H1 (cell line): ENCODE results near the gene URM1. TPM values are rescaled to one million over a fixed set of nuclear protein-coding genes. Genes with fewer than 3 reads are reported as not detected.

ENCODE experiments used
- CTCF ChIA-PET: fragments of 300-600 bp; sonication (Branson Sonifier 250); formaldehyde crosslinking; loops from one replicate; lab custom pipeline; 2021; ENCODE audit not compliant: partially characterized antibody; lab: Charles Lee
- POLR2A ChIA-PET: fragments of 300-600 bp; sonication (Branson Sonifier 250); formaldehyde crosslinking; loops from one replicate; lab custom pipeline; 2021; ENCODE audit warnings: inconsistent platforms; ENCODE audit not compliant: partially characterized antibody; lab: Charles Lee
- DNase-seq, 2 experiments: peaks; one replicate each; pipeline versions ENCODE4 v3.0.0 to v3.0.0-alpha.2; 2010 to 2022; ENCODE audit warnings: low spot score in 2 of 2, low read depth in 1 of 2, mixed read lengths in 1 of 2
- FAIRE-seq: peaks from 2 replicates; lab custom pipeline; 2011; peaks lifted over from hg19 to GRCh38; lab: Jason Lieb, UNC
- H2AFZ ChIP-seq: 2 replicates; pipeline ENCODE4 v1.8.1; 2012; ENCODE audit warnings: low read length, inconsistent platforms
- H2AK5ac ChIP-seq: 2 replicates; pipeline ENCODE4 v1.6.1; 2013; ENCODE audit warnings: low read depth, low read length
- H2BK120ac ChIP-seq: replicated peaks from 2 replicates; pipeline ENCODE3; 2013; ENCODE audit warnings: low read depth, low read length, inconsistent platforms
- H2BK12ac ChIP-seq: 2 replicates; pipeline ENCODE4 v1.6.1; 2013; ENCODE audit warnings: low read depth, low read length
- H2BK15ac ChIP-seq: 2 replicates; pipeline ENCODE4 v1.6.1; 2013; ENCODE audit warnings: low read length
- H2BK20ac ChIP-seq: 2 replicates; pipeline ENCODE4 v1.6.1; 2013; ENCODE audit warnings: low read length
- H2BK5ac ChIP-seq: 2 replicates; pipeline ENCODE4 v1.6.1; 2013; ENCODE audit warnings: low read depth, low read length
- H3K14ac ChIP-seq: 2 replicates; pipeline ENCODE4 v1.6.1; 2013; ENCODE audit warnings: inconsistent platforms; ENCODE audit not compliant: insufficient read length
- H3K18ac ChIP-seq: 2 replicates; pipeline ENCODE4 v1.6.1; 2013; ENCODE audit warnings: low read length; ENCODE audit errors: extremely low read depth
- H3K23ac ChIP-seq: 2 replicates; pipeline ENCODE4 v1.6.1; 2013; ENCODE audit warnings: inconsistent platforms; ENCODE audit not compliant: insufficient read length
- H3K23me2 ChIP-seq: 2 replicates; pipeline ENCODE4 v1.6.1; 2013; ENCODE audit warnings: low read depth, low read length
- H3K27ac ChIP-seq: 2 replicates; pipeline ENCODE4 v1.6.1; 2011; ENCODE audit warnings: low read depth, low read length, inconsistent platforms
- H3K27me3 ChIP-seq, 4 experiments: replicated peaks in 1 of 4; 1 replicate in 1 of 4; 2 replicates in 3 of 4; pipeline versions ENCODE4 v1.6.1 to v1.8.1; 2011 to 2013; ENCODE audit warnings: low read length in 3 of 4, mild to moderate bottlenecking in 3 of 4, inconsistent platforms in 2 of 4, mixed read lengths in 2 of 4, moderate library complexity in 1 of 4; ENCODE audit not compliant: control insufficient read depth in 3 of 4, insufficient read depth in 3 of 4; ENCODE audit errors: extremely low read depth in 1 of 4
- H3K36me3 ChIP-seq, 4 experiments: 2 replicates each; pipeline versions ENCODE4 v1.6.1 to v1.8.1; 2011 to 2013; ENCODE audit warnings: mild to moderate bottlenecking in 4 of 4, low read length in 3 of 4, moderate library complexity in 2 of 4, control low read depth in 1 of 4, inconsistent platforms in 1 of 4; ENCODE audit not compliant: insufficient read depth in 4 of 4, control insufficient read depth in 2 of 4
- H3K4ac ChIP-seq: replicated peaks from 2 replicates; pipeline ENCODE3; 2013; ENCODE audit warnings: low read length, low read depth, mixed read lengths, inconsistent platforms; ENCODE audit not compliant: insufficient read length
- H3K4me1 ChIP-seq, 4 experiments: replicated peaks in 1 of 4; 1 replicate in 1 of 4; 2 replicates in 3 of 4; pipeline versions ENCODE4 v1.6.1 to v1.8.1; 2011 to 2013; ENCODE audit warnings: low read length in 3 of 4, inconsistent platforms in 2 of 4, mixed read lengths in 1 of 4; ENCODE audit not compliant: insufficient read depth in 4 of 4, control insufficient read depth in 3 of 4
- H3K4me2 ChIP-seq, 2 experiments: 2 replicates each; pipeline versions ENCODE4 v1.6.1 to v1.8.1; 2011 to 2013; ENCODE audit warnings: low read depth in 2 of 2, low read length in 2 of 2, control low read depth in 1 of 2, inconsistent platforms in 1 of 2, mild to moderate bottlenecking in 1 of 2; ENCODE audit not compliant: insufficient read depth in 1 of 2
- H3K4me3 ChIP-seq, 4 experiments: fragments of 200-600, 300-600 bp in 1 of 4; sonication (generic), shearing (Covaris generic), sonication (Bioruptor Twin) in 1 of 4; 2 replicates each; pipeline versions ENCODE4 v1.5.1 to v1.8.1; 2011 to 2016; ENCODE audit warnings: low read length in 4 of 4, low read depth in 3 of 4, control low read depth in 2 of 4, inconsistent platforms in 2 of 4, mild to moderate bottlenecking in 2 of 4, mixed read lengths in 1 of 4, moderate library complexity in 1 of 4; ENCODE audit not compliant: insufficient read depth in 2 of 4; ENCODE audit errors: extremely low read depth in 1 of 4
- H3K56ac ChIP-seq: replicated peaks from 2 replicates; pipeline ENCODE3; 2013; ENCODE audit warnings: low read depth, mild to moderate bottlenecking, mixed read lengths, low read length, inconsistent platforms; ENCODE audit not compliant: insufficient read length
- H3K79me1 ChIP-seq: 2 replicates; pipeline ENCODE4 v1.6.1; 2013; ENCODE audit warnings: low read depth, low read length, control low read depth
- H3K79me2 ChIP-seq, 2 experiments: 2 replicates each; pipeline versions ENCODE4 v1.6.1 to v1.8.1; 2012 to 2013; ENCODE audit warnings: low read length in 2 of 2, mild to moderate bottlenecking in 2 of 2, inconsistent platforms in 1 of 2; ENCODE audit not compliant: insufficient read depth in 2 of 2, control insufficient read depth in 1 of 2
- H3K9ac ChIP-seq, 4 experiments: replicated peaks in 1 of 4; 1 replicate in 1 of 4; 2 replicates in 3 of 4; pipeline versions ENCODE4 v1.6.1 to v1.8.1; 2011 to 2013; ENCODE audit warnings: low read depth in 3 of 4, low read length in 3 of 4, control low read depth in 2 of 4, mild to moderate bottlenecking in 2 of 4, moderate library complexity in 2 of 4, inconsistent platforms in 1 of 4; ENCODE audit errors: extremely low read depth in 1 of 4
- H3K9me3 ChIP-seq, 2 experiments: 2 replicates each; pipeline versions ENCODE4 v1.6.1 to v1.8.1; 2012 to 2013; ENCODE audit warnings: mild to moderate bottlenecking in 2 of 2, moderate library complexity in 2 of 2, control low read depth in 1 of 2, inconsistent platforms in 1 of 2, low read depth in 1 of 2, low read length in 1 of 2, mixed read lengths in 1 of 2; ENCODE audit not compliant: insufficient read depth in 2 of 2
- H4K20me1 ChIP-seq, 2 experiments: replicated peaks in 1 of 2; 2 replicates each; pipeline versions ENCODE3 to v1.8.1; 2011 to 2013; ENCODE audit warnings: inconsistent platforms in 2 of 2, low read length in 2 of 2, mild to moderate bottlenecking in 1 of 2; ENCODE audit not compliant: insufficient read depth in 2 of 2, control insufficient read depth in 1 of 2
- H4K5ac ChIP-seq: 2 replicates; pipeline ENCODE4 v1.6.1; 2013; ENCODE audit warnings: low read length, low read depth, mixed read lengths, inconsistent platforms; ENCODE audit not compliant: insufficient read length
- H4K8ac ChIP-seq: 2 replicates; pipeline ENCODE4 v1.8.0; 2013; ENCODE audit warnings: mild to moderate bottlenecking, moderate library complexity, low read length, inconsistent platforms; ENCODE audit not compliant: insufficient read depth; ENCODE audit errors: extremely low read depth
- H4K91ac ChIP-seq: replicated peaks from 2 replicates; pipeline ENCODE3; 2013; ENCODE audit warnings: low read length, mixed read lengths, inconsistent platforms; ENCODE audit not compliant: insufficient read length
- ATF3 ChIP-seq: IDR thresholded peaks from 2 replicates; pipeline ENCODE4 v1.6.1; 2011; ENCODE audit warnings: low read depth, mild to moderate bottlenecking, low read length; ENCODE audit not compliant: insufficient read depth
- CREB1 ChIP-seq: IDR thresholded peaks from 2 replicates; pipeline ENCODE4 v1.6.1; 2012; ENCODE audit warnings: inconsistent platforms
- EZH2 ChIP-seq: fragments of 200-600 bp; sonication (generic); IDR thresholded peaks from 2 replicates; pipeline ENCODE4 v1.7.1; 2012; ENCODE audit warnings: low read depth, mild to moderate bottlenecking, moderate library complexity, low read length, inconsistent platforms; ENCODE audit not compliant: severe bottlenecking
- FOSL1 ChIP-seq: IDR thresholded peaks from 2 replicates; pipeline ENCODE4 v1.6.1; 2011; ENCODE audit warnings: mild to moderate bottlenecking, low read depth, low read length, moderate library complexity; ENCODE audit not compliant: insufficient read depth
- NANOG ChIP-seq: IDR thresholded peaks from 2 replicates; pipeline ENCODE4 v1.6.1; 2011; ENCODE audit warnings: low read length, low read depth, mild to moderate bottlenecking, inconsistent platforms; ENCODE audit not compliant: insufficient read depth, poor library complexity, severe bottlenecking
- NRF1 ChIP-seq: IDR thresholded peaks from 2 replicates; pipeline ENCODE4 v1.6.1; 2011; ENCODE audit warnings: mild to moderate bottlenecking, low read depth, low read length, improper control_type of control experiment
- POLR2AphosphoS5 ChIP-seq: IDR thresholded peaks from 2 replicates; pipeline ENCODE4 v1.6.1; 2011; ENCODE audit warnings: low read depth, low read length
- POU5F1 ChIP-seq: IDR thresholded peaks from 2 replicates; pipeline ENCODE4 v1.6.1; 2011; ENCODE audit warnings: low read depth, mild to moderate bottlenecking, low read length, moderate library complexity
- SIRT6 ChIP-seq: IDR thresholded peaks from one replicate; pipeline ENCODE4 v1.7.1; 2012; ENCODE audit warnings: low read length, inconsistent platforms
- SP1 ChIP-seq: IDR thresholded peaks from 2 replicates; pipeline ENCODE4 v1.6.1; 2011; ENCODE audit warnings: low read depth, low read length
- SP2 ChIP-seq: IDR thresholded peaks from 2 replicates; pipeline ENCODE4 v1.6.1; 2012; ENCODE audit warnings: mild to moderate bottlenecking, low read length, inconsistent platforms
- SUZ12 ChIP-seq: fragments of 200-600 bp; sonication (generic); IDR thresholded peaks from 2 replicates; pipeline ENCODE4 v1.6.1; 2012; ENCODE audit warnings: mild to moderate bottlenecking, inconsistent platforms, low read length, moderate library complexity, mixed read lengths
- TCF12 ChIP-seq: IDR thresholded peaks from 2 replicates; pipeline ENCODE4 v1.6.1; 2011; ENCODE audit warnings: low read depth, mild to moderate bottlenecking, low read length
- WGBS, 2 experiments: shearing (Covaris generic) in 1 of 2; methylation state at CpG; one replicate each; pipeline versions ENCODE4 v1.1.6 to v1.1.7; 2013 to 2015; ENCODE audit warnings: low lambda C conversion rate in 2 of 2, mixed read lengths in 2 of 2, inconsistent platforms in 1 of 2, low coverage in 1 of 2, missing lambda C conversion rate in 1 of 2; ENCODE audit not compliant: insufficient replicate concordance in 2 of 2, insufficient coverage in 1 of 2, insufficient read length in 1 of 2; ENCODE audit errors: extremely low coverage in 1 of 2, missing lambda C conversion rate in 1 of 2; 5-methylcytosine and 5-hydroxymethylcytosine counted together
- polyA plus RNA-seq, 7 experiments: library from polyadenylated mRNA; depleted of rRNA in 3 of 7; stranded (reverse) in 5 of 7; unstranded in 2 of 7; fragments of >200 nt in 5 of 7; fragments of 200-250 nt in 2 of 7; gene quantifications; 1 replicate in 5 of 7; 2 replicates in 1 of 7; 4 replicates in 1 of 7; pipeline versions ENCODE4 v1.2.1 to v1.2.3, GENCODE V29; 2011 to 2013; ENCODE audit warnings: missing spikeins in 2 of 7, mixed read lengths in 2 of 7
- total RNA-seq: library from RNA; stranded (reverse); fragmentation: NEBNext Ultra II Directional; extraction: Animal tissue kit (Norgen Biotek cat#: 25700); gene quantifications from 2 replicates; pipeline ENCODE4 v1.2.1, GENCODE V29; 2021

Gene URM1
- total and polyA plus RNA-seq, 2 of the 8 experiments (the other 6 are each of a cell fraction or from before 2014, with no cell fraction given): 58.3 to 62.3 TPM

- H3K36me3 ChIP-seq: peaks cover 0 to 8% (median 2%) of the 10 kb centered on the region in 4 experiments; a peak in 4 of 8 replicates
- no peak overlapping the region for H3K9ac ChIP-seq
- FAIRE-seq (no peak), DNase-seq (no peak)
- H3K23me2 ChIP-seq: peaks cover 5% of the 10 kb centered on the region; the same call in 1 of the 2 replicates
- H2BK20ac ChIP-seq: no peak overlapping the region
- H3K4ac ChIP-seq: no peak overlapping the region
- no peak overlapping the region for H4K91ac ChIP-seq
- H3K79me2 ChIP-seq: no peaks in the 10 kb centered on the region
- H3K4me2 ChIP-seq: no peak overlapping the region
- H3K14ac ChIP-seq: no peak overlapping the region
- no peak overlapping the region for H3K4me3 ChIP-seq
- H2BK5ac ChIP-seq: no peak overlapping the region
- WGBS, 2 experiments: 93% methylated on average over 8 of the region's 8 CpGs; no CpG with 5 or more reads in 1 of the 2 experiments
- H2BK12ac ChIP-seq: no peak overlapping the region
- no peak overlapping the region for H3K18ac ChIP-seq
- peaks cover 0 to 2% (median 0%) of the 10 kb centered on the region in 4 experiments; a peak in 2 of 7 replicates for H3K4me1 ChIP-seq
- no peaks in the 10 kb centered on the region for H3K79me1 ChIP-seq
- H2AK5ac ChIP-seq: no peak overlapping the region
- no peaks in the 10 kb centered on the region for H3K27me3 ChIP-seq
- H2AFZ ChIP-seq: no peak overlapping the region
- no peak overlapping the region for H2BK15ac ChIP-seq
- no peak overlapping the region for H3K56ac ChIP-seq
- H2BK120ac ChIP-seq: no peak overlapping the region
- H3K23ac ChIP-seq: no peak overlapping the region
- POLR2A ChIA-PET: interaction anchor here (1.3 kb wide), 1 partner anchor 16 kb away, joined by 3 read pairs; no protein-coding TSS in a partner anchor
- CTCF ChIA-PET: interaction anchor here (0.5 to 8.7 kb wide), 9 partner anchors 17 to 168 kb away, joined by 3 to 127 read pairs (median 4); partner anchors contain the start of gene URM1
- H4K5ac ChIP-seq: no peak overlapping the region
- H4K20me1 ChIP-seq: peaks cover 0 to 5% of the 10 kb centered on the region in 2 experiments
- H4K8ac ChIP-seq: no peak overlapping the region
- no peaks in the 10 kb centered on the region for H3K9me3 ChIP-seq
- H3K27ac ChIP-seq: no peak overlapping the region
- TF ChIP-seq SP2 (no peak), SUZ12 (no peak), FOSL1 (no peak), CREB1 (no peak), EZH2 (no peak), TCF12 (no peak), POLR2AphosphoS5 (no peak), SP1 (no peak), SIRT6 (no peak), NANOG (no peak), POU5F1 (no peak), NRF1 (no peak), ATF3 (no peak)
These were observed 28.0 kb upstream of the URM1 start for GRCh38 chr9:128342971-128343680.
